Mesodermal cell (in vitro differentiated cells): ENCODE measurements around the gene PRKCA.

ENCODE experiments used
- H3K27ac ChIP-seq: 2 replicates; pipeline ENCODE4 v1.7.0; 2013; ENCODE audit warnings: mild to moderate bottlenecking, low read depth, low read length, moderate library complexity; ENCODE audit not compliant: severe bottlenecking
- H3K36me3 ChIP-seq: 2 replicates; pipeline ENCODE4 v1.7.1; 2013; ENCODE audit warnings: mild to moderate bottlenecking, low read length, moderate library complexity; ENCODE audit not compliant: control insufficient read depth, insufficient read depth
- H3K4me1 ChIP-seq: one replicate; pipeline ENCODE4 v1.7.1; 2013; ENCODE audit warnings: mild to moderate bottlenecking, low read length; ENCODE audit not compliant: insufficient read depth, control insufficient read depth, poor library complexity, severe bottlenecking
- H3K4me3 ChIP-seq: 2 replicates; pipeline ENCODE4 v1.7.0; 2013; ENCODE audit warnings: low read length, control low read depth, mild to moderate bottlenecking; ENCODE audit not compliant: insufficient read depth, poor library complexity, severe bottlenecking; ENCODE audit errors: extremely low read depth
- H3K9me3 ChIP-seq: 2 replicates; pipeline ENCODE4 v1.7.1; 2013; ENCODE audit warnings: mild to moderate bottlenecking, low read length, moderate library complexity; ENCODE audit not compliant: control insufficient read depth
- WGBS, 2 experiments: methylation state at CpG; one replicate each; pipeline ENCODE4 v1.1.5; 2013; ENCODE audit warnings: missing lambda C conversion rate in 2 of 2; ENCODE audit not compliant: insufficient coverage in 2 of 2; 5-methylcytosine and 5-hydroxymethylcytosine counted together

Gene PRKCA

DNA sequence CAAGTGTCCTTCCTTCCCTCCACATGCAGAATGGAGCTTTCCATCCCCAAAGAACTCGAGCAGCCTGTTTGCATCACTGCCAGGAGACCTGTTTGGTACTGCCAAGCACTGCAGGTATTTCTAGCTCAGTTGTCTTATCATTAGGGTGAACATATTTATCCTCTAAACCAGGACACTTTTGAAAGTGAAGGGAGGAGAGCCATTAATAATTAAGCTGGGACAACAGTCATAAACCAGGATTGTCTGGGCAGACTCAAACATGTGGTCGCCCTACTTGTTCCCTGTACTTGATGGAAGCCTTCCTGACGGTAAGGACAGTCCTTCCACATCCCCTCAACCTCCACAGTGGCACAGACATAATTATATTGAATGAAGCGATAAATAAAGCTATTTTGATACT is 67.4 kb downstream of the PRKCA start:
- Histone ChIP-seq H3K27ac (no peak overlapping the region), H3K4me3 (no peak overlapping the region), H3K36me3 (no peaks in the 10 kb centered on the region), H3K9me3 (no peaks in the 10 kb centered on the region), H3K4me1 (peaks cover 7% of the 10 kb centered on the region)
- 100% methylated on average over 1 of the region's 4 CpGs; no CpG with 5 or more reads in 1 of the 2 experiments for WGBS, 2 experiments

DNA sequence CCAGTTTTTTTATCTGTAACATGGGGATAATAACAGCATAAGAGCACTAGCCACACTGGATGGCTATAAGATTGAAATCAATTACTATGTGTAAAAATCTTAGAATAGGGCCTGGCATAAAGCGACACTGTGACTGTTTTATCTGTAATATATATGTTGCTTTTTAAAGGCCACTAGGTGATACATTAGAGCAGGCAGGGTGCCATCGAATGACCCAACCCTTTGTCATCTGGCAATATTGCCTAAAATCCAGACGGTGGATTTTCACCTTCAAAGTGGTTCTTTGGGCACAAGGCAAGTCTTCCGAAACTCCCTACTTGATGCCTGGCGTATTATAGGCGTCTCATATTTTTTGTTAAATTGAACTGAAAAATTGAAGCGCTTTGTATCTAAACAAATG is 69.1 kb downstream of the PRKCA start:
- H3K9me3 ChIP-seq, result no peaks in the 10 kb centered on the region
- H3K36me3 ChIP-seq, result no peaks in the 10 kb centered on the region
- peaks cover 9% of the 10 kb centered on the region for H3K4me1 ChIP-seq
- WGBS, 2 experiments, result 91 to 92% methylated on average over 6 to 7 of the region's 7 CpGs
- no peak overlapping the region for H3K27ac ChIP-seq
- H3K4me3 ChIP-seq, result no peak overlapping the region

DNA sequence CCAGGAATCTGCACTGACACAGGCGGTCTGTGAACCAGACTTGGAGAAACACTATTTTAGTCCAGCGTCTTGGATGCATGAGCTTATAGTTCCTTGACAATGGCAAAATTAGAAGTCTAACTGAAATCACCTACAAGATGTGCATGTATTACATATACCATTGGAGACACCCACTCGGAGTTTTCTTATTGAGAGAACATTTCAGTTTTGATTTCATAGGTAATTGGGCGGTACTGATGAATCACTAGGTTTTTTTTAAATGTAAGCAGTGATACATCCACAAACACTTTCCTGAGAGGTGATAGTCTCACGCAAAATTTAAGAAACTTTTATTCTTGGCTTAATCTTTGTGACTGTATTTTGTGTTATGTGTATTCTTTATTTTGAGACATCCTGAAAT is 69.8 kb downstream of the PRKCA start:
- Histone ChIP-seq H3K4me3 (no peak overlapping the region), H3K9me3 (no peaks in the 10 kb centered on the region), H3K27ac (no peak overlapping the region), H3K4me1 (peaks cover 9% of the 10 kb centered on the region), H3K36me3 (no peaks in the 10 kb centered on the region)
- 86 to 95% methylated on average over 1 to 2 of the region's 5 CpGs for WGBS, 2 experiments

DNA sequence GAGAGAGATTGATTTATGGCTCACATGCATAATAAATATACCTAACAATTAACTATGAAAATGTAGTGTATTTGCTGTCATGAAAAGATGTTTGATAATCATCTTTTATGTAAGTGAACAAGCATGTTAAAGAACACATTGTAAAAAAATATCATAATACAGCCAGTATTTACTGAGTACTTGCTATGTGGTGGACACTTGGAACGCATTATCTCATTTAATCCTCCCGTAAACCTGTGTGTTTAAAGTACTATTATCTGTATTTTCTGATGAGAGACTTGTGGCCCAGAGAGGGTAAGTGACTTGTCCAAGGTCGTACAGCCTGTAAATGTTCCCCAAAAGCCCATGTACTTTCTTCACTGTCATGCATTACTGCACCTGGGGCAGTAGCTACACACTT is 70.7 kb downstream of the PRKCA start:
- no peak overlapping the region for H3K27ac ChIP-seq
- 93% methylated on average over 3 of the region's 3 CpGs; no CpG with 5 or more reads in 1 of the 2 experiments for WGBS, 2 experiments
- H3K36me3 ChIP-seq, result no peaks in the 10 kb centered on the region
- peaks cover 9% of the 10 kb centered on the region for H3K4me1 ChIP-seq
- no peak overlapping the region for H3K4me3 ChIP-seq
- no peaks in the 10 kb centered on the region for H3K9me3 ChIP-seq

DNA sequence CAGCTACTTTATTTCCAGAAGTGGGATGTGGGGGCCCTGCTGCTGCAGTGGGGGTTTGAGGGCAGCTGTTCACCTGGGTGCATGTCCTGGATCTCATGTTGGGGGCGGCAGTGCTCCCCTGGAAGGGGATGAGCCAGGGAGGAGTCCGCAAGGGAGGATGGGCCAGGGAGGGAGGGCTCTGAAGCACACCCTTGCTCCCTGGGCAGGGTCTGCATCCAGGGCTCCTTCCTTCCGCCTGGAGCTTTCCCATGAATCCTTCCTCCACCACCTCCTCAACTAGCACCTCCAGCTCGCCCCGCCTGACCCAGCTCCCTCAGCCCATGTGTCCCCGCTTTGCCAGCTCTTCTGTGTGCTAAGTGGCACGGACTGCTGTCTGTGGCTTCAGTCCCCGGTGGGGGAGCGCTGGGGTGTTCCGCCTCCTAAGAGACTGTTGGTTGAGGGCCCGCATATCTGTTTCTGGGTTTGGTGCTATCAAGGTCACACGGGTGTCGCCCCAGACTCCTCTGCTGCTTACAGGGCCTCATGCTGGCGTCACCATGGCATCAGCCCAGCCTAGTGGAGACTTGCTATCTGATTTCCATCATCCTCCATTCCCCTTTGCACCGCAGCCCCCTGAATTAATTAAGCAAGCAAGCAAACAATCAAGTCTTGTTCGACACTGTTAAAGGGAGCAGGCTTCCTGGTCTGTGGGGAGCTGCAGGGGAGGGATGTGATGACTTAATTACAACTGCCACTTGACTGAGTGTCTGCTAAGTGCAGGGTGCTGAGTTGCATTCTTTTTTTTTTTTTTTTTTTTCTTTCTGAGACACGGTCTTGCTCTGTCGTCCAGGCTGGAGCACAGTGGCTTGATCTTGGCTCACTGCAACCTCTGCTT is 71.8 kb downstream of the PRKCA start:
- Histone ChIP-seq H3K27ac (peak overlapping the region; percentile 6), H3K4me3 (no peak overlapping the region), H3K36me3 (no peaks in the 10 kb centered on the region), H3K9me3 (no peaks in the 10 kb centered on the region), H3K4me1 (peaks cover 9% of the 10 kb centered on the region)
- 53 to 68% methylated on average over 11 to 15 of the region's 18 CpGs for WGBS, 2 experiments

DNA sequence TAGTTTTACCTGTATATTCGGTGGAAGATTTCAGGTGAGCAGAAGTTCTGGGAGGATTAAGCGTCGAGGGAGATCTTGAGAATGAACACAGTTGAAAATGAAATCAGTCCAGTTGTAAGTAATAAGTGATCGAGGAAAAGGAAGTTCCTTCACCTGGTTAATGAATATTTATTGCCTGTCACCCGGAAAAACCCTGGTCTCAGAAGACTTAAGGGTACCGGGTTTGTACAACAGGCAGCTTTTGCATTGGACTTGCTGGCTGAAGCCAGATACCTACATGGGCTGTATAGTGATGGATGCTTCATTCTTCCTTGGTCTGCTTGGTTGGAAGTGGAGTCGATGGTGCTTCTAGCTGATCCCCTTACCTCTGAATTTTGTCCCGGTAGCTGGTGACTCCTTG is 72.7 kb downstream of the PRKCA start:
- WGBS, 2 experiments, result 97% methylated on average over 6 to 8 of the region's 8 CpGs
- Histone ChIP-seq H3K36me3 (no peaks in the 10 kb centered on the region), H3K9me3 (no peaks in the 10 kb centered on the region), H3K4me3 (no peak overlapping the region), H3K27ac (no peak overlapping the region), H3K4me1 (peaks cover 9% of the 10 kb centered on the region)

DNA sequence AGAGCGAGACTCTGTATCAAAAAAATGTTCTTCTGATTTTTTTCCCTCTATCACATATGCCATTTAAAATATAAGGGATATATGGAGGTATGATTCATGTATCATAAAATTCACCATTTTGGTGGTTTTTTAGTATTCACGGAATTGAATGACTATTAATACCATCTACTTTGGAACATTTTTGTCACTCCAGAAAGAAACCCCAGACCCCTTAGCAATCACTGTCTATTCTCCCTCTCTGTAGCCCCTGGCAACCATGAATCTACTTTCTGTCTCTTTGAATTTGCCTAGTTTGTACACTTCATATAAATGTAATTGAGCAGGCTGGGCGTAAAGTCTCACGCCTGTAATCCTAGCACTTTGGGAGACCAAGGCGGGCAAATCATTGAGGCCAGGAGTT is 75.9 kb downstream of the PRKCA start:
- 61 to 73% methylated on average over 3 to 4 of the region's 5 CpGs for WGBS, 2 experiments

DNA sequence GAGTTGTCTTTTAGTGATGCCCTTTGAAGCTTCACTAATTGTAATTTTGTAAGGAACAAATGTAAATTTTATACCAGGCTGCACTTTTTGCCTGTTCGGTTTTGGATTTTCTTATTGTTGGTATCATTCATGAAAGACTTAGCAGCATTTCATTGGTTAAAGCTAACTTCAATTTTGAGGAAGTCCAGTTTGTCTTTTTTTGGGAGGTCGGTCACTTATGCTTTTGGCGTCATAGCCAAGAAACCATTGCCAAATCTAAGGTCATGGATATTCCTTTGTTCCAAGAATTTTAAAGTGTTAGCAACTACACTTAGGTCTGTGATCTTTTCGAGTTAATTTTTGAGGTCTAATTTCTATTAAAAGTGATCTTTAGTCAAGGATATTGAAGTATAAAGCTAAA is 77.1 kb downstream of the PRKCA start:
- 95% methylated on average over 4 of the region's 4 CpGs; no CpG with 5 or more reads in 1 of the 2 experiments for WGBS, 2 experiments
- H3K27ac ChIP-seq, result no peak overlapping the region
- no peak overlapping the region for H3K4me3 ChIP-seq
- no peaks in the 10 kb centered on the region for H3K9me3 ChIP-seq
- peaks cover 3% of the 10 kb centered on the region for H3K4me1 ChIP-seq
- H3K36me3 ChIP-seq, result no peaks in the 10 kb centered on the region

More for the DNA sequence above, 75.9 kb downstream of the PRKCA start:
- Histone ChIP-seq H3K4me1 (peaks cover 9% of the 10 kb centered on the region), H3K4me3 (no peak overlapping the region), H3K9me3 (no peaks in the 10 kb centered on the region), H3K27ac (no peak overlapping the region), H3K36me3 (no peaks in the 10 kb centered on the region)

DNA sequence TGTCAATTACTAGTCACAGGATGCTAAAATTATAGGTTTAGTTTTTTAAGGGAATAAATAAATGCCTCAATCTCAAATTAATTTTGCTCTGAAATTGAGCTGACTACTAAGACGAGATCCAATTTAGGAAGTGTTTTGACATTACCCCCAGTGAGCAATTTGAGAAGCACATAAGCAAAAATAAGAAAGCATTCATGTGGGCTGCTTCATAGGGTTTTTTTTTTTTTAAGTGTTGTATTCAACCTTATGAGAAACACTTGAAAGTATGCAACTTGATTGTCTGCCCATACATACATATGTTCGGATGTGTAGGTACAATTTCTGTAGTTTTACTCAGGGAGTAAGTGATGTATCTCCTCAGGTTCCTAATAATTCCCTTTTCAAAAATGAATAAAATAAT is 77.6 kb downstream of the PRKCA start:
- no peak overlapping the region for H3K27ac ChIP-seq
- H3K36me3 ChIP-seq, result no peaks in the 10 kb centered on the region
- H3K4me3 ChIP-seq, result no peak overlapping the region
- WGBS, 2 experiments, result 100% methylated on average over 1 of the region's 2 CpGs; no CpG with 5 or more reads in 1 of the 2 experiments
- no peaks in the 10 kb centered on the region for H3K9me3 ChIP-seq
- H3K4me1 ChIP-seq, result peaks cover under 1% of the 10 kb centered on the region

DNA sequence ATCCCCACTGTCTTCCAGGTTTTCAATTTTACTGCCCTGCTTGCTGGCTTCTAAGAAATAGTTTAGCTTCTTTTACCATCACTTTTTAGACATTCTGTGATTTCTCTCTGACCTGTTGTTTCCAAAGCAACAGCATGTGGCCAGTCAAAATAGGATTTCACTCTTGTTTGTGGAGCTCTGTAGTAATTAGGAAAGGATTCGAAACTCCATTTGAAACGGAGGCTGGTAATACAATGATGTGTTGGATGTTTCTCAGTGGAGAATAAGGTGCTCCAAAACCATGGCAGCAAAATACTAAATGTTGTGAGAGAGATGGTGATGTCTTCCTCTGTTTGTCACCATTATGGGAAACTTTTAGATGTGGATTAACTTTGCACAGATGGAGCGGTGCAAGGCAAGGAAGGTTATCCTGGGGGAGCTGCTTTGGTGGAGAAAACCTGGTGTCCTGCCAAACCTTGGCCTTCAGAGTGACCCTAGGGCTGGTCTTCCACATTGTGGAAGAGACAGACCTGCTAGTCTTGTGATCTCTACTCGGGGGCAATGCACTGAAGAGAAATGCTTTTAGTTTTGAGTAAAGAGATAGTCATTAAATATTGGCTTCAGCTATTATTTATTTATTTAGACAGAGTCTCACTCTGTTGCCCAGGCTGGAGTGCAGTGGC is 79.4 kb downstream of the PRKCA start:
- 65 to 80% methylated on average over 3 of the region's 4 CpGs for WGBS, 2 experiments
- no peaks in the 10 kb centered on the region for H3K36me3 ChIP-seq

DNA sequence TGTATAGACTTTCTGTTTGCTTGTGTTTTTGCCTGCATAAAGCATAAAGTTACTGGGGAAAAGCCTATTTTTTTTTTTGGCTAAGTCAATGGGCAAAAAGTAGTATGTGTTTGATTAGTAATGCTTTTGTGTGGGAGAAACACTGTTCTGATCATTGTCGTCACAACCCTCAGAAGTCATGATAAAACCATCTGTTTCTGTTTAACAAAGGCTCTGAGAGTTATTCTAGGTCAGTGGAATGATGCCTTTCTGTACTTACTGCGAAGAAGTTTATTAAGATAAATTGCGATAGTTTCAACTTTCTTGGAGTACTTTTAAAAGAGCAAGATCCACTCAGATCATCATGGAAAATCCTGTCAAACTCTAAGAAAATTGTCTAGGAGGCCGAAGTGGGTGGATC is 80.9 kb downstream of the PRKCA start:
- WGBS, 2 experiments, result 100% methylated on average over 2 of the region's 4 CpGs; no CpG with 5 or more reads in 1 of the 2 experiments
- Histone ChIP-seq H3K9me3 (no peaks in the 10 kb centered on the region), H3K27ac (no peak overlapping the region), H3K4me3 (no peak overlapping the region), H3K36me3 (no peaks in the 10 kb centered on the region), H3K4me1 (no peaks in the 10 kb centered on the region)

More for the DNA sequence above, 79.4 kb downstream of the PRKCA start:
- Histone ChIP-seq H3K4me3 (no peak overlapping the region), H3K9me3 (no peaks in the 10 kb centered on the region), H3K27ac (no peak overlapping the region), H3K4me1 (no peaks in the 10 kb centered on the region)
